Omental fat pad (tissue), 4 donors: Measurements from ENCODE around the gene APBA3. TPM values are rescaled to one million over a fixed set of nuclear protein-coding genes. Genes with fewer than 3 reads are reported as not detected.
"Not testable (repeated sequence)": the region's sequence is repeated elsewhere in the genome, so short reads cannot be mapped to it uniquely, and the experiment has no call there.

Experiments used
- ATAC-seq: fragments of 150-250 bp; one replicate; pipeline ENCODE4 v1.9.1; 2016; ENCODE audit warnings: mild to moderate bottlenecking, moderate library complexity; ENCODE audit not compliant: low FRiP score
- DNase-seq: peaks from one replicate; pipeline ENCODE4 v3.0.0-alpha.2; 2019; ENCODE audit warnings: low spot score
- total RNA-seq, 4 donors: library from RNA; depleted of rRNA; stranded (reverse); fragments of >200 nt; gene quantifications; one replicate each; pipeline ENCODE4 v1.1.0, GENCODE V29; 2016
- TF ChIP-seq, protein P1 (sequence below), 3 donors: fragments of 450-650 bp; IDR thresholded peaks; one replicate each; pipeline ENCODE4 v1.5.1; 2016 to 2017; ENCODE audit warnings: antibody characterized with exemption in 3 of 3, mild to moderate bottlenecking in 3 of 3, moderate library complexity in 2 of 3

APBA3 gene
- total RNA-seq, 4 donors from 2014 or later = 13.5 to 24.1 (median 18.7) TPM

DNA sequence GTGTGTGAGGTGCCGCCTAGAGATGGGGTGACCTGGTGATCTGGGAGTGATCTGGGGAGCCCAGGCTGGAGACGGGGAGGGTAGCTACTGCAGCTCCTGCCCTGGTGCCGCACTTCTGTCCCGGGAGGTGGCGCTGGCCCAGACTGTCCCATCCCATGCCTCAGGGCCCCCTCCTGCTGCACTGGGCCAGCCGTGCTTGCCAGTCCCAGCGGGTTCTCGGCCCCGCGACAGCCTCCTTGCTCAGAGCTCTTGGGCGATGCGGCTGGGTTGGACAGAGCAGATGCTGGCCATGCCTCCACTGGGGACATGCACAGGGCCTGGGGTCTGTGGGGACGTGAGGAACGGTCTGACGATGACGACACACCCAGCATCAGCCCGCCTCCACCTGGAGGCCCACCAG, 8.0 kb upstream of the APBA3 start:
- DNase-seq (no peak), ATAC-seq (no peak)
- TF ChIP-seq, protein P1, sequence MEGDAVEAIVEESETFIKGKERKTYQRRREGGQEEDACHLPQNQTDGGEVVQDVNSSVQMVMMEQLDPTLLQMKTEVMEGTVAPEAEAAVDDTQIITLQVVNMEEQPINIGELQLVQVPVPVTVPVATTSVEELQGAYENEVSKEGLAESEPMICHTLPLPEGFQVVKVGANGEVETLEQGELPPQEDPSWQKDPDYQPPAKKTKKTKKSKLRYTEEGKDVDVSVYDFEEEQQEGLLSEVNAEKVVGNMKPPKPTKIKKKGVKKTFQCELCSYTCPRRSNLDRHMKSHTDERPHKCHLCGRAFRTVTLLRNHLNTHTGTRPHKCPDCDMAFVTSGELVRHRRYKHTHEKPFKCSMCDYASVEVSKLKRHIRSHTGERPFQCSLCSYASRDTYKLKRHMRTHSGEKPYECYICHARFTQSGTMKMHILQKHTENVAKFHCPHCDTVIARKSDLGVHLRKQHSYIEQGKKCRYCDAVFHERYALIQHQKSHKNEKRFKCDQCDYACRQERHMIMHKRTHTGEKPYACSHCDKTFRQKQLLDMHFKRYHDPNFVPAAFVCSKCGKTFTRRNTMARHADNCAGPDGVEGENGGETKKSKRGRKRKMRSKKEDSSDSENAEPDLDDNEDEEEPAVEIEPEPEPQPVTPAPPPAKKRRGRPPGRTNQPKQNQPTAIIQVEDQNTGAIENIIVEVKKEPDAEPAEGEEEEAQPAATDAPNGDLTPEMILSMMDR (IDR thresholded peaks at IDR 0.05) = no peak

DNA sequence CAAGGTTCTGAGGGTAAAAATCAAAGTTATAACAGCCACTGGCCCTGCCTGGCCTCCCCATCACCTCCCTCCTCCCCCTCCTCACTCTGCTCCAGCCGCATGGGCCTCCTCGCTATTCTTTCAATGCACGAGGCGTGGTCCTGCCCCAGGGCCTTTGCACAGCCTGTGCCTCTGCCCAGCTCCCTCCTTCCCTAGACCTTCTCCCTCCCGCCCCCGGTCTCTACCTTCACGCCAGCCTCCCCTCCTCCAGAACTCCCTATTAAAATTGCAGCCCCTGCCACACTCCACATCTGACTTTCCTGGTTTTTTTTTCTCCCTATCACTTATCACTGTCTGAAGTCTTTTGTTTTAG, 7.2 kb upstream of the APBA3 start:
- TF ChIP-seq, protein P1 (IDR thresholded peaks at IDR 0.05) = no peak

DNA sequence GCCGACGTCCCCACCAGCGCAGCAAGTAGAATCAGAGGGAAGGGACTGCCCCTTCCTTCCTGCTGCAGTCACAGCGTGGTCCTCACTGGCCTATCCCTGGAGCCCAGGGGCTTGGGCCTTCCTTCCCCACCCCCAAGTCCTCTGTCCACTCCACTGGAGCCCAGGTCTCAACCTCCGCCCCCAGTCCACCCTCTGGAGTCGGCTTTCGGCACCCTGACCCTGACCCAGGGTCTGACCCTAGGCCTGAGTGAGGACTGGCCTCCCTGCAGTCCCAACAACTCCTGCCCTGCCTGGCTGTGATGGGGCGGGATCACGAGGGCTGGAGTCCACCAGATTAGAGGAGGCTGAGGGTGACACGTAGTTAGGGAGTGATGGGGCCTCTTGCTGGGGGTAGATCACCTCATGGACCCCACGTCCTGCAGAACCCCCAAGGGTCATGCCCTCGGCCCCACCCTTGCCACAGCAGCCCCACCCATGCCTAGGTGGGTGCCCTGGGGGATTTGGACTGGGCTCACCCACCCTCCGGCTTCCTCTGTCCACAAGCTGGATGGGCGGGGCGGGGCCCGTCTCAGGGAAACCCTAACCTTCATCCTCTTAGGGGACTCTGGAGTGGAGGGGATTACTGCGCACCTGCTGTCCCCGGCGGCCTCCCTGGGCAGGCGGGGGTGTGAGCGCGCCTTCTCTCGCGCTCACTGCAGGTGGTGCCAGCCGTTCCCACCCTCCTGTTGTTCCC, 6.7 kb upstream of the APBA3 start:
- DNase-seq = no peak
- ATAC-seq = no peak
- TF ChIP-seq, protein P1 (IDR thresholded peaks at IDR 0.05) = no peak

More for the DNA sequence above, 7.2 kb upstream of the APBA3 start:
- ATAC-seq (no peak), DNase-seq (no peak)

- DNase-seq (no peak), ATAC-seq (no peak)
- TF ChIP-seq, protein P1 (IDR thresholded peaks at IDR 0.05) = no peak
These were observed 5.6 kb upstream of the APBA3 start for GRCh38 chr19:3767050-3767449.

GRCh38 chr19:3766520-3766919, 5.0 kb upstream of the APBA3 start:
- ATAC-seq (no peak), DNase-seq (no peak)

DNA sequence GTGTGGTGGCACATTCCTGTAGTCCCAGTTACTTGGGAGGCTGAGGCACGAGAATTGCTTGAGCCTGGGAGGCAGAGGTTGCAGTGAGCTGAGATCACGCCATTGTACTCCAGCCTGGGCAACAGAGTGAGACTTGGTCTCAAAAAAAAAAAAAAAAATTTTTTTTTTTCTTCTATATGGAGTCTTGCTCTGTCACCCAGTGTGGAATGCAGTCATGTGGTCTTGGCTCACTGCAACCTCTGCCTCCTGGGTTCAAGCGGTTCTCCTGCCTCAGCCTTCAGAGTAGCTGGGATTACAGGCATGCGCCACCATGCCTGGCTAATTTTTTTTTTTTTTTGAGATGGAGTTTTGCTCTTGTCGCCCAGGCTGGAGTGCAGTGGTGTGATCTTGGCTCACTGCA, 4.3 kb upstream of the APBA3 start:
- DNase-seq = not testable (repeated sequence)

More at GRCh38 chr19:3766520-3766919, 5.0 kb upstream of the APBA3 start:
- TF ChIP-seq, protein P1 (IDR thresholded peaks at IDR 0.05) = no peak

DNA sequence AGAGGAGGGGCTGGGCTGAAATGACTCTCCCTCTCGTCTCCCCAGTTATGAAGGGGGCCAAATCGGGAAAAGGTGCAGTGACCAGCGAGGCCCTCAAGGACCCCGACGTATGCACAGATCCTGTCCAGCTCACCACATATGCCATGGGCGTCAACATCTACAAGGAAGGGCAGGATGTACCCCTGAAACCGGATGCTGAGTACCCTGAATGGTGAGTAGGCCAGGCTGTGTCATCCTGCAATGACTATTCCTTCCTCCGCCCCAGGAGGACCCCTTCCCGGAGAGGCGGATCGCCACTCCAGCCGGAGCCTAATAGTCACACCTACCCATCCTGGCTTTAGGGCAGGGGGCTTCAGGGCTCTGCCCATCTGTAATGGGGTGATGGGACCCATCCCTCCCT, 3.6 kb upstream of the APBA3 start:
- TF ChIP-seq, protein P1 (IDR thresholded peaks at IDR 0.05) = no peak
- DNase-seq (no peak), ATAC-seq (no peak)

More for the DNA sequence above, 4.3 kb upstream of the APBA3 start:
- not testable (repeated sequence) for ATAC-seq
